ENCODE measurements around the gene TH.

GRCh38 chr11:2121227-2122130 lies 50.1 kb downstream of the TH start:
- TF ChIP-seq CTCF (IDR thresholded peaks at IDR 0.05): no peak
- no peak for TF ChIP-seq TCF7L2 (IDR thresholded peaks at IDR 0.05; ENCODE audit: low read depth, low read length)
- no peak for TF ChIP-seq POLR2AphosphoS5 (IDR thresholded peaks at IDR 0.05; ENCODE audit: low read depth, low read length)
- no peak for TF ChIP-seq SIN3A (IDR thresholded peaks at IDR 0.05; ENCODE audit: borderline replicate concordance, insufficient read depth, low read depth, low read length)
- TF ChIP-seq REST (IDR thresholded peaks at IDR 0.05; ENCODE audit: insufficient read depth in 1 of 2, low read depth in 2 of 2, low read length in 1 of 2): no peak

Measured in Panc1 (cell line).